Bone marrow (tissue), 2 donors: ENCODE data around the gene TDRD9.
"Not testable (repeated sequence)": the region's sequence is repeated elsewhere in the genome, so short reads cannot be mapped to it uniquely, and the experiment has no call there.

Experiments used
- DNase-seq, 2 donors: peaks; one replicate each; lab custom pipeline; 2025; lab: John Stamatoyannopoulos, UW

The TDRD9 gene

GRCh38 chr14:103920981-103921854 lies 7.0 kb upstream of the TDRD9 start:
- peak; percentile 76 to 90 for DNase-seq

- DNase-seq = not testable (repeated sequence)
Observed at GRCh38 chr14:103921855-103922200, 6.4 kb upstream of the TDRD9 start.

GRCh38 chr14:103923863-103924262 lies 4.4 kb upstream of the TDRD9 start:
- DNase-seq = no peak

- no peak for DNase-seq
Observed at GRCh38 chr14:103925316-103925715, 2.9 kb upstream of the TDRD9 start.

GRCh38 chr14:103927566-103927965 lies 690 bp upstream of the TDRD9 start:
- DNase-seq = no peak

- no peak for DNase-seq
Observed at GRCh38 chr14:103930051-103930604, 1.9 kb downstream of the TDRD9 start.

- no peak for DNase-seq
Observed at GRCh38 chr14:103931422-103931821, 3.2 kb downstream of the TDRD9 start.

- no peak for DNase-seq
Observed at GRCh38 chr14:103932791-103933490, 4.7 kb downstream of the TDRD9 start.

- DNase-seq = no peak
Observed at GRCh38 chr14:103935102-103935501, 6.8 kb downstream of the TDRD9 start.

GRCh38 chr14:103941462-103941861 lies 13.2 kb downstream of the TDRD9 start:
- no peak for DNase-seq

GRCh38 chr14:103941973-103942736 lies 13.9 kb downstream of the TDRD9 start, which contains the start of gene RD3L:
Gene RD3L (minus strand): TSS chr14:103942529. CDS start chr14:103941695, 834 bp downstream.
- no peak for DNase-seq

- DNase-seq = no peak
Observed at GRCh38 chr14:103943673-103944072, 15.4 kb downstream of the TDRD9 start.

GRCh38 chr14:103946975-103947374 lies 18.7 kb downstream of the TDRD9 start:
- no peak for DNase-seq

GRCh38 chr14:103948442-103948841 lies 20.2 kb downstream of the TDRD9 start:
- no peak for DNase-seq

GRCh38 chr14:103949131-103949790 lies 21.0 kb downstream of the TDRD9 start:
- no peak for DNase-seq

- DNase-seq = no peak
Observed at GRCh38 chr14:103960457-103961055, 32.3 kb downstream of the TDRD9 start.

- DNase-seq = no peak
Observed at GRCh38 chr14:103961928-103962578, 33.8 kb downstream of the TDRD9 start.

GRCh38 chr14:103966631-103967030 lies 38.4 kb downstream of the TDRD9 start:
- DNase-seq = no peak

- no peak for DNase-seq
Observed at GRCh38 chr14:103969961-103970360, 41.7 kb downstream of the TDRD9 start.

- DNase-seq = no peak
Observed at GRCh38 chr14:103973354-103973753, 45.1 kb downstream of the TDRD9 start.

- no peak for DNase-seq
Observed at GRCh38 chr14:103974575-103974974, 46.3 kb downstream of the TDRD9 start.
